GM19238 (cell line): ENCODE measurements around the gene GIT2.
"Not testable (repeated sequence)": the region's sequence is repeated elsewhere in the genome, so short reads cannot be mapped to it uniquely, and the experiment has no call there.

ENCODE experiments used
- DNase-seq: peaks from one replicate; pipeline ENCODE4 v3.0.0; 2011; ENCODE audit warnings: low spot score; ENCODE audit not compliant: insufficient read length

Gene GIT2

GRCh38 chr12:109893261-109893995 lies 102.7 kb downstream of the GIT2 start:
- no peak for DNase-seq

GRCh38 chr12:109892748-109893147 lies 103.4 kb downstream of the GIT2 start:
- peak; percentile 39 for DNase-seq

GRCh38 chr12:109892165-109892715 lies 103.9 kb downstream of the GIT2 start:
- DNase-seq = no peak

- DNase-seq = not testable (repeated sequence)
Measured at GRCh38 chr12:109891731-109892130, 104.4 kb downstream of the GIT2 start.

GRCh38 chr12:109890620-109891170 lies 105.5 kb downstream of the GIT2 start:
- no peak for DNase-seq

GRCh38 chr12:109888179-109889020 lies 107.8 kb downstream of the GIT2 start:
- no peak for DNase-seq

- DNase-seq = no peak
Measured at GRCh38 chr12:109885616-109886015, 110.6 kb downstream of the GIT2 start.

- DNase-seq = no peak
Measured at GRCh38 chr12:109883461-109883860, 112.7 kb downstream of the GIT2 start.

GRCh38 chr12:109881752-109882151 lies 114.4 kb downstream of the GIT2 start:
- no peak for DNase-seq

GRCh38 chr12:109880938-109881337 lies 115.2 kb downstream of the GIT2 start:
- DNase-seq = no peak

- DNase-seq = peak; percentile 95
Measured at GRCh38 chr12:109880043-109880931, 115.9 kb downstream of the GIT2 start, which contains the start of gene GLTP. Gene GLTP (minus strand): TSS chr12:109880541. CDS start chr12:109880374, 167 bp downstream.
